GM12878 (cell line): ENCODE results near the gene ZBTB24. TPM values are rescaled to one million over a fixed set of nuclear protein-coding genes. Genes with fewer than 3 reads are reported as not detected.

Experiments used
- ATAC-seq: fragments of 200-7000 bp; cut with Tn5 transposase; 3 replicates; pipeline ENCODE4 v1.9.1; 2020; ENCODE audit warnings: mild to moderate bottlenecking, moderate library complexity
- BruUV-seq: library from RNA; stranded (reverse); fragments of 400-500 nt; replicated peaks from 2 replicates; lab custom pipeline; 2021; lab: Mats Ljungman, UMichigan
- CTCF ChIA-PET: fragments of 300-600 bp; sonication (Branson Sonifier 250); formaldehyde crosslinking; extraction: SDS; loops from one replicate; lab custom pipeline; 2021; ENCODE audit warnings: inconsistent platforms; lab: Yijun Ruan, JAX
- POLR2A ChIA-PET: fragments of 350-600 bp; formaldehyde crosslinking; extraction: SDS; loops from one replicate; lab custom pipeline; 2021; ENCODE audit warnings: inconsistent platforms; lab: Charles Lee
- RAD21 ChIA-PET: fragments of 300-600 bp; sonication (Branson Sonifier 250); formaldehyde crosslinking; loops from one replicate; lab custom pipeline; 2023; ENCODE audit warnings: antibody characterized with exemption; ENCODE audit not compliant: unreplicated experiment; lab: Charles Lee
- SMC1A ChIA-PET: fragments of 300-600 bp; sonication (Branson Sonifier 250); formaldehyde crosslinking; loops from one replicate; lab custom pipeline; 2023; ENCODE audit not compliant: unreplicated experiment, uncharacterized antibody; lab: Charles Lee
- DNase-seq: peaks from one replicate; pipeline ENCODE4 v3.0.0-alpha.2; 2011; ENCODE audit warnings: low read depth, low spot score
- FAIRE-seq: peaks from 3 replicates; lab custom pipeline; 2011; peaks lifted over from hg19 to GRCh38; lab: Jason Lieb, UNC
- H2AFZ ChIP-seq: 2 replicates; pipeline ENCODE4 v1.6.0; 2011; ENCODE audit warnings: low read depth, low read length, control low read depth; ENCODE audit not compliant: control insufficient read depth
- H3K27ac ChIP-seq: 2 replicates; pipeline ENCODE4 v1.5.1; 2011; ENCODE audit warnings: control low read depth; ENCODE audit not compliant: control insufficient read depth, insufficient read depth
- H3K27me3 ChIP-seq, 2 experiments: replicated peaks in 1 of 2; 2 replicates each; pipeline versions ENCODE4 v1.6.0 to v1.6.1; 2011; ENCODE audit warnings: low read length in 1 of 2; ENCODE audit not compliant: control insufficient read depth in 2 of 2, insufficient read depth in 2 of 2
- H3K36me3 ChIP-seq, 2 experiments: 2 replicates each; pipeline ENCODE4 v1.5.1; 2011; ENCODE audit warnings: low read length in 1 of 2; ENCODE audit not compliant: control insufficient read depth in 2 of 2, insufficient read depth in 2 of 2
- H3K4me1 ChIP-seq: 2 replicates; pipeline ENCODE4 v1.6.1; 2011; ENCODE audit warnings: mild to moderate bottlenecking, low read length, moderate library complexity, mixed read lengths; ENCODE audit not compliant: control insufficient read depth, insufficient read depth
- H3K4me2 ChIP-seq: 2 replicates; pipeline ENCODE4 v1.6.0; 2011; ENCODE audit warnings: control low read depth; ENCODE audit not compliant: control insufficient read depth, insufficient read depth
- H3K4me3 ChIP-seq: fragments of 200-600 bp; sonication (generic); 2 replicates; pipeline ENCODE4 v1.5.1; 2016
- H3K79me2 ChIP-seq: 2 replicates; pipeline ENCODE4 v1.6.0; 2011; ENCODE audit warnings: low read length; ENCODE audit not compliant: control insufficient read depth, insufficient read depth
- H3K9ac ChIP-seq: 2 replicates; pipeline ENCODE4 v1.8.0; 2011; ENCODE audit warnings: low read length, control low read depth, mixed read lengths; ENCODE audit not compliant: control insufficient read depth, insufficient read depth
- H3K9me3 ChIP-seq: replicated peaks from 3 replicates; pipeline ENCODE4 v1.5.1; 2011; ENCODE audit warnings: mild to moderate bottlenecking, low read length; ENCODE audit not compliant: control insufficient read depth, insufficient read depth
- H4K20me1 ChIP-seq: 2 replicates; pipeline ENCODE4 v1.6.0; 2011; ENCODE audit not compliant: control insufficient read depth, insufficient read depth
- BMI1 ChIP-seq: fragments of 450-650 bp; IDR thresholded peaks from 2 replicates; pipeline ENCODE4 v1.6.1; 2016; ENCODE audit warnings: mild to moderate bottlenecking, moderate library complexity, borderline replicate concordance
- E2F4 ChIP-seq: IDR thresholded peaks from 2 replicates; pipeline ENCODE4 v1.6.1; 2012; ENCODE audit warnings: low read depth, low read length, improper control_type of control experiment
- GATAD2B ChIP-seq: fragments of 450-650 bp; conservative IDR thresholded peaks from 2 replicates; pipeline ENCODE4 v1.6.1; 2017; ENCODE audit warnings: low read depth, mild to moderate bottlenecking, moderate library complexity
- IKZF1 ChIP-seq: fragments of 450-650 bp; conservative IDR thresholded peaks from 2 replicates; pipeline ENCODE4 v1.6.1; 2017; ENCODE audit warnings: antibody characterized with exemption, mild to moderate bottlenecking
- NFXL1 ChIP-seq: fragments of 450-650 bp; IDR thresholded peaks from 2 replicates; pipeline ENCODE4 v1.6.1; 2017; ENCODE audit warnings: antibody characterized with exemption, mild to moderate bottlenecking, borderline replicate concordance
- PBX3 ChIP-seq: IDR thresholded peaks from 2 replicates; pipeline ENCODE4 v1.6.1; 2011; ENCODE audit warnings: mild to moderate bottlenecking, low read depth, low read length, moderate library complexity; ENCODE audit not compliant: insufficient replicate concordance
- SPI1 ChIP-seq: IDR thresholded peaks from 2 replicates; pipeline ENCODE4 v1.6.1; 2011; ENCODE audit warnings: low read depth, mild to moderate bottlenecking, low read length, moderate library complexity, borderline replicate concordance; ENCODE audit not compliant: insufficient read depth
- SREBF2 ChIP-seq: IDR thresholded peaks from 2 replicates; pipeline ENCODE4 v1.6.1; 2012; ENCODE audit warnings: mild to moderate bottlenecking, low read length
- ZNF217 ChIP-seq: fragments of 450-650 bp; IDR thresholded peaks from 2 replicates; pipeline ENCODE4 v1.6.1; 2017; ENCODE audit warnings: antibody characterized with exemption, mild to moderate bottlenecking
- WGBS: methylation state at CpG from one replicate; pipeline ENCODE4 v1.1.6; 2016; ENCODE audit warnings: low lambda C conversion rate; ENCODE audit not compliant: insufficient replicate concordance, insufficient coverage; ENCODE audit errors: missing lambda C conversion rate; 5-methylcytosine and 5-hydroxymethylcytosine counted together
- in situ Hi-C: fragments of 300-500 bp; cut with MboI; formaldehyde crosslinking; loops from 9 replicates; pipeline ENCODE4 v1.14.3; 2018; ENCODE audit warnings: mixed read lengths
- intact Hi-C: fragments of 100-400 bp; cut with micrococcal nuclease; formaldehyde crosslinking; loops from one replicate; pipeline ENCODE4 v1.14.2; 2022; ENCODE audit not compliant: unreplicated experiment
- polyA plus RNA-seq, 11 experiments: library from polyadenylated mRNA; depleted of rRNA in 4 of 11; unstranded in 6 of 11; stranded (reverse) in 5 of 11; fragments of >200 nt; fragmentation: Nextera tagmentation in 4 of 11; fragmentation: Illumina TruSeq in 1 of 11; extraction: Ambion mirVana in 4 of 11; extraction: Trizol in 1 of 11; gene quantifications; 1 replicate in 1 of 11; 2 replicates in 10 of 11; pipeline versions ENCODE4 v1.2.1 to v1.2.3, GENCODE V29; 2011 to 2016; ENCODE audit warnings: inconsistent platforms in 2 of 11, missing spikeins in 2 of 11, low read depth in 1 of 11
- total RNA-seq, 4 experiments: library from RNA; depleted of rRNA in 3 of 4; stranded (reverse); fragments of >200 nt in 3 of 4; fragmentation: Illumina TruSeq in 1 of 4; extraction: Trizol in 1 of 4; gene quantifications; 2 replicates each; pipeline versions ENCODE4 v1.2.1 to v1.2.3, GENCODE V29; 2013 to 2021

The ZBTB24 gene
- total and polyA plus RNA-seq, 10 of the 15 experiments (the other 5 are each of a cell fraction or from before 2014, with no cell fraction given): 2.9 to 17.7 (median 8.5) TPM

GRCh38 chr6:109513571-109514071 is 30.6 kb upstream of the ZBTB24 start:
- Histone ChIP-seq H3K9ac (no peak overlapping the region), H3K27me3 (no peaks in the 10 kb centered on the region; a peak in 1 of 4 replicates), H3K79me2 (no peaks in the 10 kb centered on the region), H3K4me1 (no peaks in the 10 kb centered on the region), H3K27ac (no peak overlapping the region), H3K4me3 (no peak overlapping the region), H3K9me3 (no peaks in the 10 kb centered on the region; the same call in 2 of the 3 replicates), H2AFZ (no peak overlapping the region), H4K20me1 (no peaks in the 10 kb centered on the region), H3K4me2 (no peak overlapping the region), H3K36me3 (no peaks in the 10 kb centered on the region)
- ChIA-PET POLR2A (no interaction called here), SMC1A (no interaction called here), CTCF (no interaction called here), RAD21 (no interaction called here)
- BruUV-seq: no TSS peak
- TF ChIP-seq NFXL1: no peak
- TF ChIP-seq PBX3: no peak
- TF ChIP-seq SREBF2: no peak
- TF ChIP-seq E2F4: no peak
- no peak for TF ChIP-seq SPI1
- TF ChIP-seq IKZF1: no peak
- no peak for TF ChIP-seq ZNF217
- TF ChIP-seq BMI1: no peak
- no peak for TF ChIP-seq GATAD2B
- ATAC-seq: no peak
- 46% methylated on average over 2 of the region's 2 CpGs for WGBS
- intact Hi-C loops: no loop called here
- DNase-seq: no peak
- FAIRE-seq: no peak
- in situ Hi-C loops: no loop called here
